HCT116 (cell line): ENCODE measurements around the gene PCDHAC2. TPM values are rescaled to one million over a fixed set of nuclear protein-coding genes. Genes with fewer than 3 reads are reported as not detected.

Source experiments
- ATAC-seq: fragments of 200-7000 bp; cut with Tn5 transposase; 2 replicates; pipeline ENCODE4 v1.9.1; 2020; ENCODE audit warnings: mild to moderate bottlenecking, moderate library complexity
- BruUV-seq: library from RNA; stranded (reverse); fragments of 400-500 nt; replicated peaks from 2 replicates; lab custom pipeline; 2021; lab: Mats Ljungman, UMichigan
- CTCF ChIA-PET: fragments of 300-600 bp; sonication (Branson Sonifier 250); formaldehyde crosslinking; loops from one replicate; lab custom pipeline; 2021; ENCODE audit warnings: antibody characterized with exemption; lab: Charles Lee
- POLR2A ChIA-PET: fragments of 300-600, 350-600 bp; sonication (Branson Sonifier 250); formaldehyde crosslinking; loops from one replicate; lab custom pipeline; 2021; ENCODE audit warnings: antibody characterized with exemption; lab: Charles Lee
- RAD21 ChIA-PET, 2 experiments: fragments of 300-600 bp; sonication (Branson Sonifier 250); formaldehyde crosslinking; loops; one replicate each; lab custom pipeline; 2023; ENCODE audit warnings: low total read pairs in 2 of 2; ENCODE audit not compliant: uncharacterized antibody in 2 of 2, unreplicated experiment in 2 of 2, low non-redundant PET in 1 of 2; lab: Charles Lee
- DNase-seq: peaks from one replicate; pipeline ENCODE4 v3.0.0-alpha.2; 2010; ENCODE audit warnings: low read depth, low spot score
- H2AFZ ChIP-seq: fragments of 200-600 bp; shearing (Covaris generic), sonication (generic); 2 replicates; pipeline ENCODE4 v1.6.1; 2017; ENCODE audit warnings: low read depth, mixed run types, mixed read lengths, antibody characterized with exemption, low read length; ENCODE audit not compliant: poor library complexity, severe bottlenecking
- H3K27ac ChIP-seq: 2 replicates; pipeline ENCODE4 v1.5.1; 2012; ENCODE audit warnings: low read depth, low read length
- H3K27me3 ChIP-seq: fragments of 200-600 bp; sonication (generic); 2 replicates; pipeline ENCODE4 v1.6.1; 2016; ENCODE audit warnings: mixed run types, low read length, mixed read lengths; ENCODE audit not compliant: insufficient read depth
- H3K36me3 ChIP-seq, 2 experiments: fragments of 200-500 bp in 1 of 2; fragments of 200-600 bp in 1 of 2; sonication (Bioruptor generic) in 1 of 2; sonication (generic) in 1 of 2; 2 replicates each; pipeline versions ENCODE4 v1.5.1 to v1.6.1; 2014 to 2016; ENCODE audit warnings: low read length in 2 of 2, inconsistent platforms in 1 of 2, mixed read lengths in 1 of 2, mixed run types in 1 of 2; ENCODE audit not compliant: insufficient read depth in 2 of 2, control insufficient read depth in 1 of 2
- H3K4me1 ChIP-seq, 2 experiments: fragments of 200-600 bp in 1 of 2; sonication (generic) in 1 of 2; 2 replicates each; pipeline versions ENCODE4 v1.5.1 to v1.6.1; 2012 to 2017; ENCODE audit warnings: low read length in 2 of 2, inconsistent platforms in 1 of 2, mild to moderate bottlenecking in 1 of 2, mixed read lengths in 1 of 2, mixed run types in 1 of 2, moderate library complexity in 1 of 2; ENCODE audit not compliant: insufficient read depth in 2 of 2, control insufficient read depth in 1 of 2
- H3K4me2 ChIP-seq: fragments of 200-600 bp; sonication (generic); 2 replicates; pipeline ENCODE4 v1.6.1; 2017; ENCODE audit warnings: mixed run types, low read length, mixed read lengths
- H3K4me3 ChIP-seq, 2 experiments: fragments of 200-600 bp in 1 of 2; sonication (generic) in 1 of 2; replicated peaks in 1 of 2; 2 replicates each; pipeline ENCODE4 v1.5.1; 2011 to 2016; ENCODE audit warnings: low read length in 2 of 2, control low read depth in 1 of 2, low read depth in 1 of 2, mild to moderate bottlenecking in 1 of 2, mixed read lengths in 1 of 2, mixed run types in 1 of 2
- H3K79me2 ChIP-seq: fragments of 200-600 bp; sonication (generic); 2 replicates; pipeline ENCODE4 v1.6.1; 2017; ENCODE audit warnings: mild to moderate bottlenecking, mixed run types, low read length, moderate library complexity, mixed read lengths; ENCODE audit not compliant: insufficient read depth
- H3K9ac ChIP-seq: fragments of 200-600 bp; sonication (generic); 2 replicates; pipeline ENCODE4 v1.6.1; 2016; ENCODE audit warnings: low read length, mixed read lengths
- H3K9me2 ChIP-seq: fragments of 200-600 bp; sonication (generic), shearing (Covaris generic); 2 replicates; pipeline ENCODE4 v1.6.1; 2017; ENCODE audit warnings: mixed run types, mild to moderate bottlenecking, moderate library complexity; ENCODE audit not compliant: insufficient read depth
- H3K9me3 ChIP-seq, 2 experiments: fragments of 200-500 bp in 1 of 2; fragments of 200-600 bp in 1 of 2; sonication (Bioruptor generic) in 1 of 2; sonication (generic) in 1 of 2; 2 replicates each; pipeline ENCODE4 v1.6.1; 2014 to 2017; ENCODE audit warnings: low read length in 2 of 2, mixed read lengths in 2 of 2, inconsistent platforms in 1 of 2, low read depth in 1 of 2, mild to moderate bottlenecking in 1 of 2, mixed run types in 1 of 2, moderate library complexity in 1 of 2; ENCODE audit not compliant: control insufficient read depth in 1 of 2, insufficient read depth in 1 of 2
- H4K20me1 ChIP-seq: fragments of 200-600 bp; sonication (generic), shearing (Covaris generic); 2 replicates; pipeline ENCODE4 v1.6.1; 2017; ENCODE audit warnings: mixed run types, mild to moderate bottlenecking, moderate library complexity; ENCODE audit not compliant: insufficient read depth
- CTCF ChIP-seq, 3 experiments: fragments of 200-600 bp in 1 of 3; sonication (generic) in 1 of 3; IDR thresholded peaks in 2 of 3; conservative IDR thresholded peaks in 1 of 3; 2 replicates each; pipeline ENCODE4 v1.5.1; 2012 to 2017; ENCODE audit warnings: low read depth in 2 of 3, low read length in 2 of 3, antibody characterized with exemption in 1 of 3, borderline replicate concordance in 1 of 3, control low read depth in 1 of 3, mild to moderate bottlenecking in 1 of 3, mixed read lengths in 1 of 3, mixed run types in 1 of 3, moderate library complexity in 1 of 3; ENCODE audit not compliant: insufficient read depth in 1 of 3
- EGR1 ChIP-seq: IDR thresholded peaks from 2 replicates; pipeline ENCODE4 v1.6.1; 2012; ENCODE audit warnings: low read depth
- EZH2 ChIP-seq: fragments of 200-600 bp; sonication (generic); IDR thresholded peaks from 2 replicates; pipeline ENCODE4 v1.6.1; 2017; ENCODE audit warnings: antibody characterized with exemption, mixed run types
- MAX ChIP-seq: IDR thresholded peaks from 2 replicates; pipeline ENCODE4 v1.6.1; 2012
- RAD21 ChIP-seq: IDR thresholded peaks from 2 replicates; pipeline ENCODE4 v1.6.1; 2012; ENCODE audit warnings: low read depth, mild to moderate bottlenecking
- SRF ChIP-seq: IDR thresholded peaks from 2 replicates; pipeline ENCODE4 v1.6.1; 2012; ENCODE audit warnings: low read depth
- YY1 ChIP-seq: IDR thresholded peaks from 2 replicates; pipeline ENCODE4 v1.6.1; 2011; ENCODE audit warnings: low read length, low read depth, moderate library complexity, mild to moderate bottlenecking; ENCODE audit not compliant: insufficient replicate concordance; ENCODE audit errors: extremely low read depth
- intact Hi-C: fragments of 100-400 bp; cut with micrococcal nuclease; formaldehyde crosslinking; loops from 2 replicates; pipeline ENCODE4 v1.10.0; 2022
- total RNA-seq: library from RNA; stranded (reverse); gene quantifications from one replicate; pipeline ENCODE4 v1.2.1, GENCODE V29; 2021; ENCODE audit not compliant: unreplicated experiment

Gene PCDHAC2
- total RNA-seq, 1 experiment from 2014 or later = 3.2 TPM

- intact Hi-C loops = loop anchor here (1.0 to 5.0 kb wide), 3 partner anchors 41 to 114 kb away; partner anchors contain the start of gene PCDHAC2
- Histone ChIP-seq H3K79me2 (no peaks in the 10 kb centered on the region), H3K4me3 (peak within 1 kb of the TSS; percentile 37 to 58), H3K36me3 (no peaks in the 10 kb centered on the region), H3K9me2 (no peaks in the 10 kb centered on the region), H3K9ac (peak within 1 kb of the TSS; percentile 24; the same call in 1 of the 2 replicates), H3K27ac (peak within 1 kb of the TSS; percentile 23; the same call in 1 of the 2 replicates), H3K27me3 (no peaks in the 10 kb centered on the region), H3K9me3 (no peaks in the 10 kb centered on the region), H4K20me1 (no peaks in the 10 kb centered on the region), H2AFZ (peak within 1 kb of the TSS; percentile 93), H3K4me2 (peak within 1 kb of the TSS; percentile 88), H3K4me1 (peaks cover 2 to 15% of the 10 kb centered on the region in 2 experiments; a peak in 3 of 4 replicates)
- RAD21 ChIA-PET = interaction anchor here (0.8 to 2.2 kb wide), 3 partner anchors 112 to 115 kb away, joined by 3 to 24 read pairs (median 14); no protein-coding TSS in a partner anchor
- no peak for TF ChIP-seq SRF
- peak; percentile 57; the same call in 1 of the 2 replicates for TF ChIP-seq EGR1
- no peak for TF ChIP-seq YY1
- DNase-seq (no peak), ATAC-seq (peak; percentile 89)
- BruUV-seq = no TSS peak
- CTCF ChIA-PET = interaction anchor here (1.0 to 4.4 kb wide), 7 partner anchors 11 to 638 kb away, joined by 3 to 50 read pairs (median 5); no protein-coding TSS in a partner anchor
- POLR2A ChIA-PET = interaction anchor here (0.5 to 0.6 kb wide), 2 partner anchors 108 to 252 kb away, joined by 4 read pairs; partner anchors contain the start of gene DND1
Observed at GRCh38 chr5:140925806-140926442, 40.4 kb upstream of the PCDHAC2 start, which contains the start of gene PCDHAC1. TSS of gene PCDHAC1 (plus strand) at chr5:140926299. CDS start at chr5:140926893, 594 bp downstream.

GRCh38 chr5:140926443-140927227 is 39.6 kb upstream of the PCDHAC2 start:
- Histone ChIP-seq H3K9ac (peak overlapping the region; percentile 24; the same call in 1 of the 2 replicates), H3K27ac (peak overlapping the region; percentile 23; the same call in 1 of the 2 replicates), H3K9me3 (no peaks in the 10 kb centered on the region), H3K36me3 (no peaks in the 10 kb centered on the region), H3K79me2 (no peaks in the 10 kb centered on the region), H3K27me3 (no peaks in the 10 kb centered on the region), H3K4me2 (peak overlapping the region; percentile 88), H4K20me1 (no peaks in the 10 kb centered on the region), H3K9me2 (no peaks in the 10 kb centered on the region), H3K4me3 (peak overlapping the region; percentile 37 to 58), H2AFZ (peak overlapping the region; percentile 93), H3K4me1 (peaks cover 2 to 15% of the 10 kb centered on the region in 2 experiments; a peak in 3 of 4 replicates)
- POLR2A ChIA-PET = interaction anchor here (0.6 to 1.2 kb wide), 2 partner anchors 113 to 253 kb away, joined by 4 read pairs; partner anchors contain the start of gene DND1
- DNase-seq (peak; percentile 68), ATAC-seq (peak; percentile 97)
- BruUV-seq = no TSS peak
- peak; percentile 70 for TF ChIP-seq YY1
- no peak for TF ChIP-seq EZH2
- peak; percentile 76 to 90 (median 80) for TF ChIP-seq CTCF (IDR thresholded peaks at IDR 0.05 in 2 of 3, conservative IDR thresholded peaks at IDR 0.05 in 1 of 3; ENCODE audit: borderline replicate concordance in 1 of 3, insufficient read depth in 1 of 3, low read depth in 2 of 3, low read length in 2 of 3)
- TF ChIP-seq RAD21 = peak; percentile 91
- no peak; the same call in 1 of the 2 replicates for TF ChIP-seq MAX
- CTCF ChIA-PET = interaction anchor here (0.6 to 4.4 kb wide), 10 partner anchors 10 to 637 kb away, joined by 3 to 50 read pairs (median 4); no protein-coding TSS in a partner anchor
- intact Hi-C loops = loop anchor here (1.0 to 5.0 kb wide), 3 partner anchors 41 to 114 kb away; partner anchors contain the start of gene PCDHAC2
- RAD21 ChIA-PET = interaction anchor here (0.7 to 2.2 kb wide), 5 partner anchors 77 to 114 kb away, joined by 3 to 24 read pairs (median 3); no protein-coding TSS in a partner anchor
